ENCODE results near the gene C21orf91.
A peak's percentile ranks its signal among the peaks of the same experiment; 100 is the strongest.

Gene C21orf91

GRCh38 chr21:17797967-17798366 is 21.2 kb downstream of the C21orf91 start:
- no peak for DNase-seq

- no peak for DNase-seq
Measured at GRCh38 chr21:17796503-17796902, 22.7 kb downstream of the C21orf91 start.

DNA sequence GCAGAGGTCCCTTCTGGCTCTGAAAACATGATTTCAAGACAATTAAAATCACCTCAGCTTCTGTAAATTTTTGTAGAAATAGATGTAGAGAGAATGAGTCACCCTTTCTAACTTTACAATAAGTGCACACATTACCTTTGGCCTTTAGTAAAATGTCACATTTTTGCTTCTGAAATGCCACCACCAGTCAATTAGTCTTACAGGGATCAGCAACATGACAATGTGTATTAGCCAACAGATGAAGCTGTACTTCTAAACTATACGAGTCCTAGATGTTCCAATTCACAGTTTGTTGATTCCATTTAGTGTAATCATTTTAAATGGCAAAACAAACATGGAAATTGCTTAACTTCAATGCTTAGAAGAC is 23.1 kb downstream of the C21orf91 start:
- no peak for DNase-seq

GRCh38 chr21:17795146-17796036 is 23.8 kb downstream of the C21orf91 start:
- DNase-seq = no peak

DNA sequence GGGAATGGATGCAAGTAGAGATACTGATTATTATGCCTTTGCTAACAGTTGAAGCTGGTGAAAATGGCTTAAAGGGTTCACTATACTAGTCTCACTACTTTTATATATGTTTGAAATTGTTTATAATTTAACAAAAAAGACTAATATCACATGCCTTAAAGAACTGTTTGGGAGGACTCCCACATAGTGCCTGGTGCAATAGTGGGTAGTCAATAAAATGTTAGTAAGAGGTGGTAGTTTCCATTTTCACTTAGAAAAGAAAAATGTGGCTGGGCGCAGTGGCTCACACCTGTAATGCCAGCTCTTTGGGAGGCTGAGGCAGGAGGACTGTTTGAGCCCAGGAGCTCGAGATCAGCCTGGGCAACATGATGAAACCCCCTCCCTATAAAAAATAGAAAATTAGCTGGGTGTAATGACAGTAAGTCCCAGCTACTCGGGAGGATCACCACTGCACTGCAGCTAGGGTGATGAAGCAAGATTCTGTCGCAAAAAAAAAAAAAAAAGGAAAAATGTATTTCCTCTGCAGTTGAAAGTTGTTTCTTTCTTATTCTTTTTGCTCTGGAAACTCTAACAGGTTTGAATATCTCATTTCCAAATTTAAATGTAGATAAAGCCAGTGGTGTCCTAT is 24.5 kb downstream of the C21orf91 start:
- peak; percentile 55 to 59 for DNase-seq

GRCh38 chr21:17793246-17794123 is 25.7 kb downstream of the C21orf91 start:
- peak; percentile 57 to 79 for DNase-seq

GRCh38 chr21:17789656-17790055 is 29.5 kb downstream of the C21orf91 start:
- DNase-seq = no peak

DNA sequence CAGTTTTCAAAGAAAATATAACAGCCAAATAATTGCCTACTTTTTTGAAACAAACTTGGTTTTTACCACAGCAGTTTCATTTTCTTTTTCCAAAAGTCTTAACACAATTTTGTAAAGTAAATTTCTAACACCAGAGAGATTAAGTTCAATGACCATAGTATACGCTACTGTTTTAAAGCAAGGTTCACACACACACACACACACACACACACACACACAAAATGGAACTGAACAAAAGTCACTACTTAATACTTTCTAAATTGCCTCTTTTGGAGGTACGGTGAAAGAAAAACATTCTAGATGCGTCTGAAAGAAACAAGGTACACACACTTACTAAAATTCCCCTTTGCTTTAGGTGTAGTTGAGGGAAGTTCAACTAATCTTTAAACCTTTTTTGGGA is 30.1 kb downstream of the C21orf91 start:
- no peak for DNase-seq

GRCh38 chr21:17786851-17787181 is 32.3 kb downstream of the C21orf91 start:
- DNase-seq = no peak

DNA sequence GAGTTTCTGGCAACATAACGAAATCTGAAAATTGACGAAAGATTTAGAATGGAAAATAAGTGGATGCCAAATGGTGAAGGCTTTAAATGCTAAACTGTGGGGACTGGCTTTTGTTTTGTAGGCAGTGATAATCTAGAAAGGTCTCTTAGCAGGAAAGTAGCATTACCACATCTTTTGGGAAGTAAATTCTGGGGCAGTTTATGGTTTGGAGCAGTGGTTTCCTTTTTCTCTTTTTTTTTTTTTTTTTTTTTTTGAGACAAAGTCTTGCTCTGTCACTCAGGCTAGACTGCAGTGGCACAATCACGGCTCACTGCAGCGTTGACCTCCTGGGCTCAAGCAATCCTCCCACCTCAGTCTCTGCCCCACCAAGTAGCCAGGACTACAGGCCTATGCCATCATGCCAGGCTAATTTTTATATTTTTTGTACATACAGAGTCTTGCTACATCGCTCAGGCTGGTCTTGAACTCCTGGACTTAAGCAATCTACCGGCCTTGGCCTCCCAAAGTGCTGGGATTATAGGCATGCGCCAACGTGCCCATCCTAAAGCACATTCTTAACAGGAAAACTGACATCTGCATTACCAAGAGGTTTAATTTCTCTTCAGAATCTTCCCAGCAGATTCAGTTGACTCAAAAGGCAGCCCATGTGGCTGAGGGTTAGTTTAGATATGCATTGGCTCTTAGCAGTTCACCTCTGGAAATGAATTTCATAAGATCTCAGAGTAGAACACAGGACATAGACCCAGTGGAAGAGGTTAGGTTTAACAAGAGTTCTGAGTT is 32.9 kb downstream of the C21orf91 start:
- peak in 1 of 2 donors; percentile 55 for DNase-seq

DNA sequence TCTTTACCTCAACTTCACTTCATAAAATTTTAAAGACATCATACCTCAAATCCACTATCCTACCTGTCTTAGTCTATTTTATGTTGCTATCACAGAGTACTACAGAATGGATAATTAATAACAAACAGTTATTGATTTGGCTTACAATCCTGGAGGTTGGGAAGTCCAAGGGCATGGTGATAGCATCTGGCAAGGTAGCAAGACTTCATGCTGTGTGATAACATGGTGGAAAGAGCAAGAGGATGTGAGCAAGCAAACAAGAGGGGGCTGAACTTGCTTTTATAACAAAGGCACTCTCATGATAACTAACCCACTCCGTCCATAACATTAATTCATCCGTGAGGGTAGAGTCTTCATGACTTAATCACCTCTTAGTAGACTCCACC is 33.8 kb downstream of the C21orf91 start:
- DNase-seq = no peak

GRCh38 chr21:17784604-17785402 is 34.4 kb downstream of the C21orf91 start:
- DNase-seq = peak in 1 of 2 donors; percentile 54

GRCh38 chr21:17784180-17784598 is 35.0 kb downstream of the C21orf91 start:
- peak; percentile 63 to 64 for DNase-seq

- DNase-seq = no peak
Measured at GRCh38 chr21:17783481-17784179, 35.5 kb downstream of the C21orf91 start.

GRCh38 chr21:17783003-17783402 is 36.2 kb downstream of the C21orf91 start:
- no peak for DNase-seq

GRCh38 chr21:17782051-17782450 is 37.1 kb downstream of the C21orf91 start:
- no peak for DNase-seq

GRCh38 chr21:17781524-17781923 is 37.6 kb downstream of the C21orf91 start:
- no peak for DNase-seq

DNA sequence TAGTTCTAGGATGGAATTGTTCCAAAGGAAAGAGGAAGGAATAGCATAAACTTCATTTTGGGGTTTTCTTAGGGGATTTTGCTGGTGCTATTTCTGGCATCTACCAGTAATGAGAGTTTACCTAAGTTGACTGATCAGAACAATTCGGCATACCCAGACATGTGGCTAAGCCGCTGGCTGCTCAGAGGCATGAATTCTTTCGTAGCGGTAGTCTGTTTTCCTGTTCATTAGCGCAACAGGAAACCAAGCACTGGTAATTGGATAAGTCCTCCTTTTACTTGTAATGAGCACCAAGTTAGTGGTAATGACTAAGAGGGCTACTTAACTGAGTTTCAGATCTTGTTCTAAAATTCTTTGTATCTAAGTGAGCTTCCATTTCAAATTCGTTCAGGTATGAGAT is 38.6 kb downstream of the C21orf91 start:
- DNase-seq = peak; percentile 79 to 85

DNA sequence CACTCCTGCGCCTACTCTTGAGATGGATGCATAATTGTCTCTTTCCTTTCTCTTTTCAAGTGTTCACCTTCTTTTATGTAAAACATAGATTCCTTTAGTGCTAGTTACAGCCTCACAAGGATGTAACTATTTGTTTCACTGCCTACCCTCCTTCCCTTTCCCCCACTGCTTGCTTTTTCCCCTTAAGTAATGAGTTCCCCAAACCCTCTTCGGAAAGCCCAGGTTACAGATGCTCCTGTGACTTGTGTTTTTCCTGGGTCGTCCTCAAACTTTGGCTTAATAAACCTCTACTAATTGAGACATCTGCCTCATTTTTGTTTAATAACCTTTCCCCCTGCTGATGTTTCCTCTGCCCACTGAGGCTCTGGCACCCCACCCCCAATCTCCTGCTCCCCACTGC is 39.2 kb downstream of the C21orf91 start:
- peak; percentile 64 to 75 for DNase-seq

DNA sequence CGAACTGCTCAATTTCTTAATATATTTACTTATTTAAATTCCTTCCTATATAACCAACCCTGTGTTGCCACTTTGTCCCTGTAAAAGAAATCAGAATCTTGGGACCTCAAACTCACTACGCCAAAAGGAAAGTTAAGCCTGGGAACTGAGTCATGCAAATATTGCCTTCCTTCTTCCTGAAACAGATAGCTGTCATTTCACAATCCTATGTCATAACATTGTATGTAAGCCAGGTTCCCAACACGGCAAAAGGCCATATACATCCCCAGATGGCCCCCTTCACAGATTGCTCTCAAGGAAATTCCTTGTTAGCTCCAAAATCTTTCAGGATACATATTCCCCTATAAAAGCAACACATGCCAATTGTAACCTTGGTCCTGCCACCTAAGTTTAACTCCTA is 39.7 kb downstream of the C21orf91 start:
- peak; percentile 86 to 90 for DNase-seq

All from inflammatory macrophage treated with lipopolysaccharide for 1 hour (primary cell).